GM12878 (cell line): ENCODE data around the gene AEBP1. TPM values are rescaled to one million over a fixed set of nuclear protein-coding genes. Genes with fewer than 3 reads are reported as not detected.

Experiments used
- ATAC-seq: fragments of 200-7000 bp; cut with Tn5 transposase; 3 replicates; pipeline ENCODE4 v1.9.1; 2020; ENCODE audit warnings: mild to moderate bottlenecking, moderate library complexity
- BruUV-seq: library from RNA; stranded (reverse); fragments of 400-500 nt; replicated peaks from 2 replicates; lab custom pipeline; 2021; lab: Mats Ljungman, UMichigan
- CTCF ChIA-PET: fragments of 300-600 bp; sonication (Branson Sonifier 250); formaldehyde crosslinking; extraction: SDS; loops from one replicate; lab custom pipeline; 2021; ENCODE audit warnings: inconsistent platforms; lab: Yijun Ruan, JAX
- POLR2A ChIA-PET: fragments of 350-600 bp; formaldehyde crosslinking; extraction: SDS; loops from one replicate; lab custom pipeline; 2021; ENCODE audit warnings: inconsistent platforms; lab: Charles Lee
- RAD21 ChIA-PET: fragments of 300-600 bp; sonication (Branson Sonifier 250); formaldehyde crosslinking; loops from one replicate; lab custom pipeline; 2023; ENCODE audit warnings: antibody characterized with exemption; ENCODE audit not compliant: unreplicated experiment; lab: Charles Lee
- SMC1A ChIA-PET: fragments of 300-600 bp; sonication (Branson Sonifier 250); formaldehyde crosslinking; loops from one replicate; lab custom pipeline; 2023; ENCODE audit not compliant: unreplicated experiment, uncharacterized antibody; lab: Charles Lee
- DNase-seq: peaks from one replicate; pipeline ENCODE4 v3.0.0-alpha.2; 2011; ENCODE audit warnings: low read depth, low spot score
- FAIRE-seq: peaks from 3 replicates; lab custom pipeline; 2011; peaks lifted over from hg19 to GRCh38; lab: Jason Lieb, UNC
- H2AFZ ChIP-seq: 2 replicates; pipeline ENCODE4 v1.6.0; 2011; ENCODE audit warnings: low read depth, low read length, control low read depth; ENCODE audit not compliant: control insufficient read depth
- H3K27ac ChIP-seq: 2 replicates; pipeline ENCODE4 v1.5.1; 2011; ENCODE audit warnings: control low read depth; ENCODE audit not compliant: control insufficient read depth, insufficient read depth
- H3K27me3 ChIP-seq, 2 experiments: replicated peaks in 1 of 2; 2 replicates each; pipeline versions ENCODE4 v1.6.0 to v1.6.1; 2011; ENCODE audit warnings: low read length in 1 of 2; ENCODE audit not compliant: control insufficient read depth in 2 of 2, insufficient read depth in 2 of 2
- H3K36me3 ChIP-seq, 2 experiments: 2 replicates each; pipeline ENCODE4 v1.5.1; 2011; ENCODE audit warnings: low read length in 1 of 2; ENCODE audit not compliant: control insufficient read depth in 2 of 2, insufficient read depth in 2 of 2
- H3K4me1 ChIP-seq: 2 replicates; pipeline ENCODE4 v1.6.1; 2011; ENCODE audit warnings: mild to moderate bottlenecking, low read length, moderate library complexity, mixed read lengths; ENCODE audit not compliant: control insufficient read depth, insufficient read depth
- H3K4me2 ChIP-seq: 2 replicates; pipeline ENCODE4 v1.6.0; 2011; ENCODE audit warnings: control low read depth; ENCODE audit not compliant: control insufficient read depth, insufficient read depth
- H3K4me3 ChIP-seq: fragments of 200-600 bp; sonication (generic); 2 replicates; pipeline ENCODE4 v1.5.1; 2016
- H3K79me2 ChIP-seq: 2 replicates; pipeline ENCODE4 v1.6.0; 2011; ENCODE audit warnings: low read length; ENCODE audit not compliant: control insufficient read depth, insufficient read depth
- H3K9ac ChIP-seq: 2 replicates; pipeline ENCODE4 v1.8.0; 2011; ENCODE audit warnings: low read length, control low read depth, mixed read lengths; ENCODE audit not compliant: control insufficient read depth, insufficient read depth
- H3K9me3 ChIP-seq: replicated peaks from 3 replicates; pipeline ENCODE4 v1.5.1; 2011; ENCODE audit warnings: mild to moderate bottlenecking, low read length; ENCODE audit not compliant: control insufficient read depth, insufficient read depth
- H4K20me1 ChIP-seq: 2 replicates; pipeline ENCODE4 v1.6.0; 2011; ENCODE audit not compliant: control insufficient read depth, insufficient read depth
- BACH1 ChIP-seq: fragments of 450-650 bp; IDR thresholded peaks from 2 replicates; pipeline ENCODE4 v1.6.1; 2017; ENCODE audit warnings: mild to moderate bottlenecking, borderline replicate concordance
- DPF2 ChIP-seq: fragments of 450-650 bp; IDR thresholded peaks from 2 replicates; pipeline ENCODE4 v1.6.1; 2017; ENCODE audit warnings: mild to moderate bottlenecking
- EGR1 ChIP-seq, 2 experiments: IDR thresholded peaks; 1 replicate in 1 of 2; 2 replicates in 1 of 2; pipeline ENCODE4 v1.6.1; 2011 to 2012; ENCODE audit warnings: low read depth in 2 of 2, low read length in 2 of 2, borderline replicate concordance in 1 of 2, mild to moderate bottlenecking in 1 of 2, moderate library complexity in 1 of 2
- JUND ChIP-seq: IDR thresholded peaks from 2 replicates; pipeline ENCODE4 v1.6.1; 2012; ENCODE audit warnings: low read depth, mild to moderate bottlenecking, low read length, improper control_type of control experiment, moderate library complexity
- MXI1 ChIP-seq: fragments of 150-350 bp; IDR thresholded peaks from 2 replicates; pipeline ENCODE4 v1.6.1; 2011; ENCODE audit warnings: low read depth, mild to moderate bottlenecking, inconsistent platforms, low read length, improper control_type of control experiment
- NKRF ChIP-seq: fragments of 450-650 bp; conservative IDR thresholded peaks from 2 replicates; pipeline ENCODE4 v1.6.1; 2017; ENCODE audit warnings: mild to moderate bottlenecking, moderate library complexity
- PBX3 ChIP-seq: IDR thresholded peaks from 2 replicates; pipeline ENCODE4 v1.6.1; 2011; ENCODE audit warnings: mild to moderate bottlenecking, low read depth, low read length, moderate library complexity; ENCODE audit not compliant: insufficient replicate concordance
- PKNOX1 ChIP-seq: fragments of 450-650 bp; IDR thresholded peaks from 2 replicates; pipeline ENCODE4 v1.6.1; 2016; ENCODE audit warnings: mild to moderate bottlenecking
- SUZ12 ChIP-seq: fragments of 200-600 bp; sonication (generic); IDR thresholded peaks from one replicate; pipeline ENCODE4 v1.6.1; 2018; ENCODE audit warnings: antibody characterized with exemption, mild to moderate bottlenecking; ENCODE audit not compliant: unreplicated experiment
- ZBED1 ChIP-seq: IDR thresholded peaks from 2 replicates; pipeline ENCODE4 v1.6.1; 2016; ENCODE audit warnings: borderline replicate concordance
- ZBTB40 ChIP-seq: fragments of 450-650 bp; IDR thresholded peaks from 2 replicates; pipeline ENCODE4 v1.6.1; 2016; ENCODE audit warnings: mild to moderate bottlenecking, moderate library complexity, borderline replicate concordance
- ZSCAN29 ChIP-seq: fragments of 450-650 bp; IDR thresholded peaks from 2 replicates; pipeline ENCODE4 v1.6.1; 2017; ENCODE audit warnings: mild to moderate bottlenecking, moderate library complexity
- WGBS: methylation state at CpG from one replicate; pipeline ENCODE4 v1.1.6; 2016; ENCODE audit warnings: low lambda C conversion rate; ENCODE audit not compliant: insufficient replicate concordance, insufficient coverage; ENCODE audit errors: missing lambda C conversion rate; 5-methylcytosine and 5-hydroxymethylcytosine counted together
- in situ Hi-C: fragments of 300-500 bp; cut with MboI; formaldehyde crosslinking; loops from 9 replicates; pipeline ENCODE4 v1.14.3; 2018; ENCODE audit warnings: mixed read lengths
- intact Hi-C: fragments of 100-400 bp; cut with micrococcal nuclease; formaldehyde crosslinking; loops from one replicate; pipeline ENCODE4 v1.14.2; 2022; ENCODE audit not compliant: unreplicated experiment
- polyA plus RNA-seq, 11 experiments: library from polyadenylated mRNA; depleted of rRNA in 4 of 11; unstranded in 6 of 11; stranded (reverse) in 5 of 11; fragments of >200 nt; fragmentation: Nextera tagmentation in 4 of 11; fragmentation: Illumina TruSeq in 1 of 11; extraction: Ambion mirVana in 4 of 11; extraction: Trizol in 1 of 11; gene quantifications; 1 replicate in 1 of 11; 2 replicates in 10 of 11; pipeline versions ENCODE4 v1.2.1 to v1.2.3, GENCODE V29; 2011 to 2016; ENCODE audit warnings: inconsistent platforms in 2 of 11, missing spikeins in 2 of 11, low read depth in 1 of 11
- total RNA-seq, 4 experiments: library from RNA; depleted of rRNA in 3 of 4; stranded (reverse); fragments of >200 nt in 3 of 4; fragmentation: Illumina TruSeq in 1 of 4; extraction: Trizol in 1 of 4; gene quantifications; 2 replicates each; pipeline versions ENCODE4 v1.2.1 to v1.2.3, GENCODE V29; 2013 to 2021

The AEBP1 gene
- total and polyA plus RNA-seq, 10 of the 15 experiments (the other 5 are each of a cell fraction or from before 2014, with no cell fraction given) = 0.06 to 0.23 (median 0.11) TPM; not detected in 5

GRCh38 chr7:44078521-44078920, 25.6 kb upstream of the AEBP1 start:
- no peak for FAIRE-seq
- no peak for DNase-seq
- Histone ChIP-seq H3K4me3 (no peak overlapping the region), H3K4me1 (peaks cover 18% of the 10 kb centered on the region), H3K9ac (no peak overlapping the region), H3K79me2 (peaks cover 22% of the 10 kb centered on the region), H2AFZ (no peak overlapping the region), H4K20me1 (no peaks in the 10 kb centered on the region), H3K27me3 (no peaks in the 10 kb centered on the region), H3K9me3 (no peaks in the 10 kb centered on the region), H3K4me2 (peak overlapping the region; percentile 7), H3K27ac (no peak overlapping the region), H3K36me3 (peaks cover 18 to 38% of the 10 kb centered on the region in 2 experiments)
- intact Hi-C loops (no loop called here), in situ Hi-C loops (no loop called here)
- SMC1A ChIA-PET = interaction anchor here (1.1 kb wide), 1 partner anchor 17 kb away, joined by 3 read pairs; no protein-coding TSS in a partner anchor
- POLR2A ChIA-PET = no interaction called here
- BruUV-seq = no TSS peak
- RAD21 ChIA-PET = interaction anchor here (0.8 to 1.5 kb wide), 2 partner anchors 19 to 180 kb away, joined by 3 read pairs; no protein-coding TSS in a partner anchor
- 37% methylated on average over 8 of the region's 8 CpGs for whole genome bisulfite sequencing
- ATAC-seq = no peak
- CTCF ChIA-PET = interaction anchor here (0.9 to 1.1 kb wide), 2 partner anchors 14 to 456 kb away, joined by 3 read pairs; no protein-coding TSS in a partner anchor
- TF ChIP-seq BACH1 (no peak), SUZ12 (no peak), MXI1 (no peak), ZBTB40 (no peak), NKRF (no peak), ZBED1 (no peak), PKNOX1 (no peak), DPF2 (no peak), PBX3 (no peak), ZSCAN29 (no peak), EGR1 (IDR thresholded peaks at IDR 0.05; ENCODE audit: borderline replicate concordance in 1 of 2, low read depth in 2 of 2, low read length in 2 of 2) (no peak), JUND (no peak)
